HTR-8/SVneo (cell line): ENCODE data around the gene ZNFX1.

Experiments
- DNase-seq: peaks from one replicate; pipeline ENCODE4 v3.0.0; 2011; ENCODE audit warnings: low spot score, mixed read lengths; ENCODE audit not compliant: insufficient read length
- FAIRE-seq: peaks from 2 replicates; lab custom pipeline; 2011; peaks lifted over from hg19 to GRCh38; lab: Jason Lieb, UNC

ZNFX1 gene

DNA sequence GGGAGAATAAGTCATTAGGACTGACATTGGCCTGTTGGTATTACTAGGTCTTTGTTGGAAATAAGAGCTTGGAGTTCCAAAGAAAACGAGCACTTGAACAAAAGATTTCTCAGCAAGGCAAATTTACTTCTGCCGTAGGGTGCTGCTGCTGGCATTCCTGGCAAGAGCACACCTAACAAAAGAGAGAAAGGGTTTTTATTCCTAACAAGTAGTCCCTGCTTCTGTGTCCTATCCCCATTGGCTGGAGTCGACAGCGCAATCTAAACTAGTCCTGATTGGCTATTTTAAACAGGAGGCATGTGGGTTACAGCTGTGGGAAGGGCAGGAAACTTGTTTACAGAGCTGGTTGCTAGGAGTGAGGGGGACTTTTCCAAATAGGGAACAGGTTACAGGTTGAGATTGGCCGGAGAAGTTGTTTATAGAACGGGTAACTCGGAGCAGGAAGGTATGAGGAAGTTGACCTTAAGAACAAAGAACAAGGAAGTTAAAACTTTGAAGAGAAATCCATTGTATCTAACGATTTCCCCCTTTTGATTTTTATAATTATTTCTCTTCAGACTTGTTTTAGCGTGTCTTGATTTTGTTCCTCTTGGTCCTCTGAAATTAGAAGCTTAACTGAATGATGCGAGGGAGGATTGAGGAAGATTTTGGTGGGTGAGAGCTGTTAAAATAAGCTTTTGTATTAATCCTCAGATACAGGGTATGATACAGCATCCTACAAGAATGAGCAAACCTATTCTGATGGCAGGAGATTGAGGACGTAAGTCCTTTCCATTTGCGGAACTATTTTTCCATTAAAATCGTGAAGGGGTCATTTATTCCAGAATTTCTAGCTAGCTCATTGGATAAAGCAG, 3.4 kb upstream of the ZNFX1 start:
- no peak for DNase-seq
- FAIRE-seq: no peak

DNA sequence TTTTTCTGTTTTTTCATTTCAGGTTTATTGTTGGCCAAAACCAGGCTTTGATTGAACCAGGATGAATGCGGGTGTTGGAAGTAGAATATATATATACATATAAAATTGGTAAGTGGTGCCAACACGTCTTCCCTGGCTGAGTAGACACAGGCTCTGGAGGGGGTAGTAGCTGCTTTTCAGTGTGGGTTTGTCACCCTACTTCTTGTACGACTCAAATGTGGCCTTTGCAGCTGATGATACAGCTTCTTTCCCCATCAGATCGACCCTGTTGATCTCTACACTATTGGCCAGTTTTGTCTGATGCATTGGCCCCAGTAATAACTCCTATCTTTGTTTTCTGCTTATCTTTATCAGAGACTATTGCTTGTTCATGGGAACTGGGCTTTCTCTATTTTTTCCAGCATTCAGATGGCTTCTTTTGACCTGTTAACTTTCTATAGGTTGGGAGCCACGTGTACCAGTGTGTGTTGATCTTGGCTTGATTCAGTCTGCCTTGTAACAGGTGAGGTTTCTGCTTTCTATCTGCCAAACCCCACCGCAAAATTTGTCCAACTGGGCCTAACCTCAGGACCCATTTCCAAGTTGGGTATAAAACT, 2.7 kb upstream of the ZNFX1 start:
- peak; percentile 49 for FAIRE-seq

GRCh38 chr20:49279677-49280462, 2.0 kb upstream of the ZNFX1 start:
- FAIRE-seq (no peak), DNase-seq (no peak)

More for the DNA sequence above, 2.7 kb upstream of the ZNFX1 start:
- DNase-seq: no peak

DNA sequence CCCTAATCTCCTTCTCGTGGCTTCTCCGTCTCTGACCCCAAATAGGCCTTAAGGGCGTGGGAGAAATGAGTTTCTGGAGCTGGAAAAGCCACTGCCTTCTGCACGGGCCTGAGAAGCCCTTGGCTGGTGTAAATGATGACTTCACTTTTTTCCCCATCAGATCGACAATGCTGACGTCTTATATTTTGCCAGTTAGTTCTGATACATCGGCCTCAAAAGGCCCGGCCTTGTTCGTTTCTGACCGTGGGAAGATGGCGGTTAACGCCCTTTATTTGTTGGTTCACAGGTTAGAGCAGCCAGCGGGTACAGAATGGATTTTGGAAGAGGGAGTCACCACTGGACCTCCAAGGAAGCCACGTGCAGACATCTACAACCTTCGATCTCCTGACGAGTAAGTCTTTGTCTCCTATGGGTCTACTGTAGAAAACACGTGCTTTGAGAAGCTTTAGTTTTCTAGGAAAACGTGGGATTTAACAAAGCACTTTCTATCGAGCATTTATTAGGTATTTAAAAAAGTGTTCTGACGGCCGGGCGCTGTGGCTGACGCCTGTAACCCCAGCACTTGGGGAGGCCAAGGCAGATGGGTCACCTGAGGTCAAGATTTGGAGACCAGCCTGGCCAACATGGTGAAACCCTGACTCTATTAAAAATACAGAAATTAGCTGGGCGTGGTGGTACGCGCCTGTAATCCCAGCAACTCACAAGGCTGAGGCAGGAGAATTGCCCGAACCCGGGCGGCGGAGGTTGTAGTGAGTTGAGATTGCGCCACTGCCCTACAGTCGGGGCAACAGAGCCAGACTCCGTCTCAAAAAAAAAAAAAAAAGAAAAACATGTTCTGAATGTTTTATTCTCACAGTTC, 1.2 kb upstream of the ZNFX1 start:
- DNase-seq: no peak
- FAIRE-seq: peak; percentile 48

DNA sequence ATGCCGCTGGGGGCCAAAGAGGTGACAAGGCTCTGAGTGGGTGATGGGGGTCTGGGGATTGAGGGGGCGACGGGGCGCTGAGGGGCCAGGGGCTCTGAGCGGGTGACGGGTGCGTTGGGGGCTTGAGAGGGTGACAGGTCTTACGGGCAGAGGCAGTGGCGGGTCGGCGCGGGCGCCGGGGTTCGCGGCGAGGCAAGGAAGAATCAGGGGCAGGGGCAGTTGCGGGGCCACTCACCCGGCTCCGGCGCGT, 146 bp downstream of the ZNFX1 start:
- FAIRE-seq: no peak
- no peak for DNase-seq

DNA sequence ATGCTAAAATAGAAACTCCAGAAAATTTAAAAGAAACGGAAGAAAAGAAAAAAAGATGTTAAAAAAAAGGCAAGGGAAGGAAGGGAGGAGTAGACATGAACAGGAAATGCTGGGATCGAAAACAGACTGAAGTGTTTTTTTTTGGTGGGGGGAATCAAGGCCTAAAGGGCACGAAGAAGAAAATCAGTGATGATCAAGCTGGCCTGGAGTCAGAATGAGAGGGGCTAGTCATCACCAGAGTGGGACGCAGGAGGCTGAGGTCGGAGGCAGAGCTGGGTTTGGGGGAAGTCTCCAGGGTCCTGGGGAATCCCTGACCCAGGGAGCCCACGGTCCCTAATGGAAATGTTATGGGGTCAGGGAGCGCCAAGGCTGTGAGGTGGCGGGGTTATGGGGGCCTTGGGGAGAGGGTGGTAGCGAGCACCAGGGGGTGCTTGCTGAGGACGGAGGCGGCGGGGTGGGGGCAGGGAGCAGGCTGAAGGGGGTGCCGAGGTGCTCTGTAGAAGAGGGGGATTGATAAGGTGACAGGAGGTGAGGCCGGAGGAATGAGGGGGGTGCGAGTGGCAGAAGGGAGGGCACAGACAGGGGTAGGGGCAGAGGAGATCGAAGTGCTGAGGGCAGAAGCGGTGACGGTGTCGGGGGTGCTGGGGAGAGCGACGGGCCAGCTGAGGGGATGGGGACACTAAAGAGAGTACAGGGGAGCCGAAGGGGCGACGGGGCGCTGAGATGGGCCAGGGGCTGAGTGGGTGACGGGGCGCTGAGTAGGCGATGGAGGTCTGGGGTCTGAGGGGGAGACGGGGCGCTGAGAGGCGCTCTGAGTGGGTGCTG, 684 bp downstream of the ZNFX1 start:
- FAIRE-seq (peak; percentile 79), DNase-seq (peak; percentile 52)

DNA sequence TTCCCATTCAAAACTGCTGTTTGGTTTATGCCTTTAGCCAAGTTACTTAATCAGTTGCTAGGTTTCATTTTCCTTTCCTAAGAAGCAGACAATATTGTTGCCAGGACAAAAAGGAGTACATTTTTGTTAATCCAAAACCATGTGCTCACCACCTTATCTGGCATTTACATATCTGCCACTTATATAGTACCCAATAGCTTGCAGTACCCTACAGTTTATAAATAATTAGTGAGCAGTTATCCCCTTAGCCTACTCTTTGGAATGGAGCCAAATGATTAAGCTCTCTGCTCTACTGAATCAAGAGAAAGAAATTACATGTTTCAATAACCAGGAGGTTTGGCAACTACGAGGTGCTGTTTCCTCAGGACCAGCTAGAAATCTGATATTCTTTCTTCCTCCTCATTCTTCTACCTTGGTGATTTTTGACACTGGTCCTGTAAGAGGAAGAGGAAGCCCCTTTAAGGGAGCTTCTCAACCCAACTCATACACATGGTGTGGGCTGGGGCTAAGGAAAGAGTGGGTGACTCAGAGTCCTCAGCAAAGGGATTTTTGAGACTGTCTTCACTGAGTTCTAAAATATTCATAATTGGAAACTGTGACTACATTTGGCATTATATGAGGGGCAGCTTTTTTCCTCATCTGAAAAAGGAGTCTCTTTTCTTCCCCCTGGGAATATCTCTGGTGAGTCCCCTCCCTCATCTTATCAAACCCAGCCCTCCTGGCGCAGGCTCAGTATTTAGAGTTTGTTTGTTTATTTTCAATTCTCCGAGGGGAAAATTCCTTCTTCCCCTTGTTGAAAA, 1.5 kb downstream of the ZNFX1 start:
- FAIRE-seq (no peak), DNase-seq (peak; percentile 75)

DNA sequence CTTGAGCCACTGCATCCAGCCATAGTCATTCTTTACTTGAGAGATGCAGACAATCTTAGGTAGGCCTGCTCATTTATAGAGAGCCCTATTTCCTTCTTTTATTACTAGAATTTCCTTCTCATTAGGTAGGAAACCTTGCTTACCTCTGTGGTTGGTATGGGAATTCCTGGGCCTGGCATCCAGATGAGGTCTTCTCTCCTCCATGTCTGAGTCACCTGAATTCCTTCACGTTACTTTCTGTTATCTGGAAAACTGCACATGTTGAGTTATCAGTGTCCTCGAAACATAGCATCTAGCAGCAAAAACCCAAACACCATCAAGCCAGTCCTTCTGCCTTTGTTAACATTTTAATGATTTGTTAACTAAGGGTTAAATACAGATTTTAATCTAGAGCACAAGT, 2.2 kb downstream of the ZNFX1 start:
- peak; percentile 33 for FAIRE-seq
- no peak for DNase-seq

DNA sequence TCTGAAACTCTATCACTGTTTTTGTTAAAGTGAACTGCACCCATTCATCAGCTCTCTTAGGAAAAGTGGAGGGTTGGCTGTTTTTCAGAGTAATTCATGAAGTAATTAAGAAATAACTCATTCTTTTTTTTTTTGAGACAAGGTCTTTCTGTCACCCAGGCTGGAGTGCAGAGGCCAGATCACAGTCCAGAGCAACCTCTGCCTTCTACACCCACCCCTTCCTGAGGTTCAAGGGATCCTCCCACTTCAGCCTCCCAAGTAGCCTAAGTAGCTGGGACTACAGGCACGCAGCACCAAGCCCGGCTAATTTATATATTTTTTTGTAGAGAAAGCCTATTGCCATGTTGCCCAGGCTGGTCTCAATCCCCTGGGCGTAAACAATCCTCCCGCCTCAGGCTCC, 2.6 kb downstream of the ZNFX1 start:
- FAIRE-seq (no peak), DNase-seq (no peak)

DNA sequence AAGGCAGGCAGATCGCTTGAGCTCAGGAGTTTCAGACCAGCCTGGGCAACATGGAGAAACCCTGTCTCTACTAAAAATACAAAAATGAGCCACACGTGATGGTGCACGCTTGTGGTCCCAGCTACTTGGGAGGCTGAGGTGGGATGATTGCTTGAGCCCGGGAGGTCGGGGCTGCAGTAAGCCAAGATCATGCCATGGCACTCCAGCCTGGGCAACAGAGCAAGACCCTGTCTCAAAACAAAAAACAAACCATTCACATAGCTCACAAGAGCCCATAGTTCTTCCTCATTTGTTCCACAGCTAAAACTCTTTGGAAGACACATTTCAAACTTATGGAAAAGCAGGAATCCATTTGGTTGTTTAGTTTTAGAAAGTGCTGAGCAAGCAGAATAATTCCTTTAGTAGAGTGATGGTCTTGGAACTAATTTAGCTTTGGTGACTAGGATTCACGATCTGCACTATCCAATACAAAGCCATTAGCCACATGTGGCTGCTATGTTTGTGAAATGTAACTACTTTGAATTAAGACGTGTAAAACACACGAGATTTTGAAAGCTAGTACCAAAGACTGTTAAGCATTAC, 4.1 kb downstream of the ZNFX1 start:
- peak; percentile 46 for FAIRE-seq
- DNase-seq: no peak

- FAIRE-seq: no peak
- DNase-seq: no peak
These were observed 5.2 kb downstream of the ZNFX1 start for GRCh38 chr20:49272654-49273053.

DNA sequence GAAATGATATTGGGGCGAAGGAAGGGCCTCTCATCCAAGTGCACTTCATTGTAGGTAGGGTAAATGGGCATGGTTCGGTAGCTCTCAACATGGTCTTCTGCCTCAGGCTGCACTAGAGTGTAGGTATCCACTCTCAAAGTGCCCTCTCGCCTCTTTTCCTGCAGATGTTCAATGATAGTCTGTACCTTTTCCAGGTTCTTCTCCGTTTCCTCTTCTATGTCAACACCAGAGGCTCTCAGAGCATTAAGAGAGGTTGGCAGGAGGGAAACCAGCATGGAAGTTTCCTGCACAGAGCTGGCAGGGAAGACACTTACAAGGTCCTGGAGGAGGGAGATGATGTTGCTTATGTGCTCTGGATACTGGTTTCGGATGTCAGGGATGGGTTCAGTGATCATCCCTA, 7.1 kb downstream of the ZNFX1 start:
- no peak for DNase-seq
- FAIRE-seq: peak; percentile 28

DNA sequence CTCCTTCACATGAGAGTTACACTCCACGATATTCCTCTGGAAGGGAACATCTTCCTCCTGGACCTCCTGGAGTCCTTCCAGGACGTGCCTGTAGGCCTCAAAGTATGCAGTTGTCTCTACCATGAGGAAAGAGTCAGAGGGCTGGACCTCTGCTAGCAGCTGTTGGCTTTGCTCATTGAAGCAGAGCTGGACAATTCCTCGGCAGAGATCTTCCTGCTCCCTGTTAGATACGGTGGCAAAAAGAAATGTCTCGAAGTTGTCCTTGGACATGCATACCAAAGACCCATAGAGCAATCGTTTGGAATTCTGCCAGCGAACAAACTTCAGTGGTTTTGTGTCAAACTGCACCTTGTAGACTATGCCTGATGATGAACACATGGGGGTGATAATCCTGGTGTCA, 7.7 kb downstream of the ZNFX1 start:
- peak; percentile 52 for FAIRE-seq
- no peak for DNase-seq

DNA sequence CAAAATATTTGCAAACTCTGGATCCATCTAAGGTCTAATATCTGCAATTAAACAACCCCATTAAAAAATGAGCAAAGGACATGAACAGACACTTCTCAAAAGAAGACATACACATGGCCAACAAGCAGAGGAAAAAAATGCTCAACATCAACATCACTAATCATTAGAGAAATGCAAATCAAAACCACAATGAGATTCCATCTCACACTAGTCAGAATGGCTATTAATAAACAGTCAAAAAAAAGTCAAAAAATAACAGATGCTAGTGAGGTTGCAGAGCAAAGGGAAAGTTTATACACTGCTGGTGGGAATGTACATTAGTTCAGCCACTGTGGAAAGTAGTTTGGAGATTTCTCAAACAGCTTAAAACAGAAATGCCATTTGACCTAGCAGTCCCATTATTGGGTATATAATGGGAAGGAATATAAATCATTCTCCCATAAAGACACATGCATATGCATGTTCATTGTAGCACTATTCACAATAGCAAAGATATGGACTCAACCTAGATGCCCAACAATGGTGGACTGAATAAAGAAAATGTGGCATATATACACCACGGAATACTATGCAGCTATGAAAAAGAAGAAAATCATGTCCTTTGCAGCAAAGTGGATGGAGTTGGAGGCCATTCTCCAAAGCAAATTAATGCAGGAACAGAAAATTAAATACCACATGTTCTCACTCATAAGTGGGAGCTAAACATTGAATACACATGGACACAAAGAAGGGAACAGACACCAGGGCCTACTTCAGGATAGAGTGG, 9.1 kb downstream of the ZNFX1 start:
- no peak for DNase-seq
- FAIRE-seq: peak; percentile 80

GRCh38 chr20:49267327-49267726, 10.5 kb downstream of the ZNFX1 start:
- DNase-seq (no peak), FAIRE-seq (no peak)

GRCh38 chr20:49262444-49262843, 15.4 kb downstream of the ZNFX1 start:
- DNase-seq: no peak

DNA sequence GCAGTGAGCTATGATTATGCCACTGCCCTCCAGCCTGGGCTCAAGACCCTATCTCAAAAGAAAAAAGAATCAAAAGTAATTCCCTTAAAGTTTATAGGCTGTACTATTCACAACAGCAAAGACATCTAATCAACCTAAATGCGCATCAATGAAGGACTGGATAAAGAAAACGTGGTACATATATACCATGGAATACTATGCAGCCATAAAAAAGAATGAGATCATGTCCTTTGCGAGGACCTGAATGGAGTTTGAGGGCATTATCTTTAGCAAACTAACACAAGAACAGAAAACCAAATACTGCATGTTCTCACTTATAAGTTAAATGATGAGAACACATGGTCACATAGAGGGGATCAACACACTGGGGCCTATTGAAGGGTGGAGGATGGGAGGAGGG, 16.7 kb downstream of the ZNFX1 start:
- FAIRE-seq (no peak), DNase-seq (no peak)

More at GRCh38 chr20:49262444-49262843, 15.4 kb downstream of the ZNFX1 start:
- peak; percentile 20 for FAIRE-seq

DNA sequence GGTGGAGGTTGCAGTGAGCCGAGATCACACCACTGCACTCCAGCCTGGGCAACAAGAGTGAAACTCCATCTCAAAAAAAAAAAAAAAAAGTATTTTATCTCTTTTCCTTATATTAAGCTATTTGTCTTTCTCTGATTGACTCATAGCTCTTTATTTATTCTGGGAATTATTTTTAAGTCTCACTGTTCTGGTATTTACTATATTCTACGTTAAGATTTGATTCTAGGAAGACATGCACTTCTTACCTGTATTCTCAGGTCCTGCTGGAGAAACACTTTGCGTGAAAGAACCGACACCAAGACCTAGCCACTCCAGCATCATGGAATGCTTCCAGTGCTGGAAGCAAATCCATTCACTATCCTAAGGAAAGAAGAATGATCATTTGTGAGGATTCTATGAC, 17.6 kb downstream of the ZNFX1 start:
- DNase-seq (no peak), FAIRE-seq (no peak)
